K562 (cell line): ENCODE data around the gene CSE1L. TPM values are rescaled to one million over a fixed set of nuclear protein-coding genes. Genes with fewer than 3 reads are reported as not detected.

Experiments used
- CHD4 ChIP-seq: fragments of 200-600 bp; sonication (generic); IDR thresholded peaks from 3 replicates; pipeline ENCODE4 v1.6.1; 2012; ENCODE audit warnings: low read depth, mild to moderate bottlenecking, mixed read lengths, low read length, inconsistent platforms; ENCODE audit not compliant: insufficient read depth, insufficient replicate concordance, poor library complexity, severe bottlenecking
- E4F1 ChIP-seq: fragments of 250-450 bp; sonication (Bioruptor Pico); IDR thresholded peaks from 2 replicates; pipeline ENCODE4 v1.5.0; 2021; ENCODE audit warnings: mild to moderate bottlenecking, borderline replicate concordance
- HMGN3 ChIP-seq: IDR thresholded peaks from 2 replicates; pipeline ENCODE4 v1.6.1; 2011; ENCODE audit warnings: borderline replicate concordance, low read depth, mild to moderate bottlenecking, mixed read lengths, low read length; ENCODE audit not compliant: insufficient read length; ENCODE audit errors: extremely low read depth
- NCOA6 ChIP-seq: fragments of 450-650 bp; IDR thresholded peaks from 2 replicates; pipeline ENCODE4 v1.6.1; 2017; ENCODE audit warnings: mild to moderate bottlenecking
- NFRKB ChIP-seq: fragments of 450-650 bp; IDR thresholded peaks from 2 replicates; pipeline ENCODE4 v1.6.1; 2016; ENCODE audit warnings: low read depth
- POLR2B ChIP-seq: fragments of 450-650 bp; IDR thresholded peaks from 2 replicates; pipeline ENCODE4 v1.6.1; 2018; ENCODE audit warnings: low read depth; ENCODE audit not compliant: partially characterized antibody
- STAT5B ChIP-seq: fragments of 250-450 bp; sonication (Bioruptor Pico); IDR thresholded peaks from 2 replicates; pipeline ENCODE4 v1.8.0; 2021; ENCODE audit warnings: mild to moderate bottlenecking, inconsistent platforms
- THRA ChIP-seq: fragments of 450-650 bp; IDR thresholded peaks from 2 replicates; pipeline ENCODE4 v1.6.1; 2017; ENCODE audit warnings: mild to moderate bottlenecking, moderate library complexity
- ZNF12 ChIP-seq: sonication (generic); formaldehyde crosslinking; IDR thresholded peaks from 2 replicates; pipeline ENCODE4 v1.4.0; 2020; ENCODE audit warnings: mild to moderate bottlenecking, missing genetic modification reagents
- ZNF518B ChIP-seq: fragments of 250-450 bp; sonication (Bioruptor Pico); IDR thresholded peaks from 2 replicates; pipeline ENCODE4 v1.5.0; 2021; ENCODE audit warnings: mild to moderate bottlenecking, moderate library complexity
- polyA plus RNA-seq, 8 experiments: library from polyadenylated mRNA; depleted of rRNA in 4 of 8; stranded (reverse) in 5 of 8; unstranded in 3 of 8; fragments of >200 nt; fragmentation: Nextera tagmentation in 2 of 8; fragmentation: Illumina TruSeq in 1 of 8; extraction: Ambion mirVana in 2 of 8; extraction: Trizol in 1 of 8; gene quantifications; 2 replicates each; pipeline versions ENCODE4 v1.2.1 to v1.2.3, GENCODE V29; 2011 to 2014; ENCODE audit warnings: inconsistent platforms in 1 of 8, missing spikeins in 1 of 8
- total RNA-seq, 7 experiments: library from RNA; depleted of rRNA in 6 of 7; stranded (reverse); fragments of >200 nt in 6 of 7; fragmentation: Illumina TruSeq in 2 of 7; extraction: Trizol in 2 of 7; gene quantifications; 2 replicates each; pipeline versions ENCODE4 v1.2.1 to v1.2.3, GENCODE V29; 2011 to 2021; ENCODE audit warnings: low replicate concordance in 1 of 7

CSE1L gene
- total and polyA plus RNA-seq, 9 of the 15 experiments (the other 6 are each of a cell fraction or from before 2014, with no cell fraction given): 138 to 280 (median 209) TPM

DNA sequence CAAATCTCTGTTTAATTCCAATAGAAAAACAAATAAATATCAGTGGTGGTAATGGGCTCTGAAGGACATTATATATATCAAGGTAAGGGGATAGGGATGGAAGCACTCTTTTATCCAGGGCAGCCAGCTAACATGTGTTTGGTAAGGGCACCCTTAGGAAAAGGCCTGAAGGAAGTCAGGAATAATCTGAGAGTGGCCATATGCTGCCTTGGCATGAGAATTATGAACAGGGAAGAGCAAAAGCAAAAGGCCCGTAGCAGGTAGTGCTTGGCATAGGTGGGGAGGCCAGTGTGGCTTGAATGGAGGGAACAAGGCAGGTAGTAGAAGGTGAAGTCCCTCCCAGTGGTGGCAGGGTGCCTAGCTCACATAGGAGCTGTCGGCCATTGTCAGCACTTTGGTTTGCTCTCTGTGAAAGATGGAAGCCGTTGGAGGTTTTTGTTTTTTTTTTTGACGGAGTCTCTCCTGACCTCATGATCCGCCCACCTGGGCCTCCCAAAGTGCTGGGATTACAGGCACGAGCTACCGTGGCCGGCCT is 39.6 kb upstream of the CSE1L start (continued):
- TF ChIP-seq CHD4 (no peak), STAT5B (no peak), HMGN3 (no peak), ZNF518B (CRISPR knock-in tag) (no peak), POLR2B (no peak), NCOA6 (no peak), E4F1 (CRISPR knock-in tag) (no peak), ZNF12 (CRISPR knock-in tag) (no peak), THRA (no peak), NFRKB (no peak)
